Measurements from ENCODE around the gene ABCB10.

- TF ChIP-seq POLR2AphosphoS5 (IDR thresholded peaks at IDR 0.05) (no peak), CTCF (IDR thresholded peaks at IDR 0.05) (no peak), POLR2A (IDR thresholded peaks at IDR 0.05) (no peak)
Observed at GRCh38 chr1:229585338-229585737, 26.8 kb upstream of the ABCB10 start.
